ENCODE results near the gene DNTT.
"Not testable (repeated sequence)": the region's sequence is repeated elsewhere in the genome, so short reads cannot be mapped to it uniquely, and the experiment has no call there.

DNTT gene

DNA sequence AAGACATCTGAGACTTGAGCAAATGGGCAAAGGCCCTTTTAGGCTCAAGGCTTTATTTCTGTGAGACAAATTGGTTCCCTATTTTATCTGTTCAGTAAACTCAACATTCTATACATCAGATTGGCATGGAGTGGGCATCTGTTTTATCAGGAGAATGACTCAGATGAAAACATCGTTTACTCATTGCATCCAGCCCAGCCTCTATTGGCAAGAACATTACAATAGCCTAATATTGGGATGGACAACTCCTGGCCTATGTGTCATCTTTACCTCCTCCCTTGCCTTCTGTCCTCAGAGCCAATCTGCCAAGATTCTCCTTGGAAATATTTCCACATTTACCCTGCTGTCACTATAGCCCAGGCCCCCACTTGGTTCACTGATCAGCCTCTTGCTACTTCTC lies 27.4 kb upstream of the DNTT start:
- no peak for DNase-seq

DNA sequence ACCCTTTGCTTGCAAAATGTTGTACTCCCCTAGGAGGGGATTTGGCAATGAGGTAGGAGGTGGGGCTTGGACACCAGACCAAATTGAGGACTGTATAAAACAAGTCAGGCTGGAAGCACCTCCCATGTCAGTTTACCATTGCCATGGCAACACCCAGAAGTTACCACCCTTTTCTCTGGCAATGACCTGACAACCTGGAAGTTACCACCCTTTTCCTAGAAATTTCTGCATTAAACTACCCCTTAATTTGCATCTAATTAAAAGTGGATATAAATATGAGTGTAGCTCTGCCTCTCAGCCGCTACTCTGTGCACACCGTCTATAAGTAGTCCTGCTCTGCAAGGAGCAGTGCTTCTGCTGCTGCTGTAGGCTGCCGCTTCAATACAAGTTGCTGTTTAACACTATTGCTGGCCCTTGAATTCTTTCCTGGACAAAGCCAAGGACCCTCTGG lies 25.0 kb upstream of the DNTT start:
- DNase-seq: peak; percentile 14

DNA sequence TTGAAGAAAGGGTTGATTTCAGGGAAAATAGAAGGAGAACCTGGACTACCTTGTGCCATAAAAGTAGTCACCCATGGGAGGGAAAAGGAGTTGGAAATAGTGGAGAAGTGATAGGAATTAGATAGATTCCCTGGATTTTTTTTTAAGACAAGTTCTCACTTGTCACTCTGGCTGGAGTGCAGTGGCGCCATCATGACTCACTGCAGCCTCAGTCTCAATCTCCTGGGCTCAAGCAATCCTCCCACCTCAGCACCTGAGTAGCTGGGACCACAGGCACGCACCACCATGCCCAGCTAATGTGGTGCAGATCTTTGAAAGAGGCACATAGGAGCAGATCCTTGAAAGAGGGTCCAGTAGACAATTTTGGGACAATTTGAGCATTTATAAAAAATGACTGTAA lies 23.4 kb upstream of the DNTT start:
- no peak for DNase-seq

DNA sequence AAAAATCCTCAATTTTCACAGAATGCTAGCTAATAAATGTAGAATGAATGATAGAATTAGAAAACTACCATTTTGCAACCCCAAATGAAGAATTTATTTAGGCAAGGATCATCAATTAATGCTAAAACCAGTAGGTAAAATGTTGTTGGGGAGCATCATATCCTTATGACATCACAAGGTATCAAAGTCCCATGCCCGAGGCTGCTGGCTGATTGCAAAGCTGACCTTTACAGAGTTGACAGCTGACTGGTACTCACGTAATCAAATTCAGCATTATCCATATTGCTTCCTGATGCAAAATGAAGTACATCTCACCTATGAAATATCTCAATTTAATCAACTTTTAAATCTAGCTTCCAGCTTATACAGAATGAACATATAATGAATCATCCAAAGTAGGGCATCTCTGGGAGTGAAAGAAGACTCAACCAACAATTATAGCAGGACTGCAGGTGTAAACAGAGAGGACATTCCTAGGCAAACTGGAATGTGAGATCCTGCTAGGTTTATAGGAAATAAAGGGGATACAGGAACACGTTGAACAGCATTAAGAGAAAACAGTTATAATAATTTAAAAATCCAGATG lies 22.7 kb upstream of the DNTT start:
- DNase-seq: no peak

GRCh38 chr10:96283351-96283750 lies 20.9 kb upstream of the DNTT start:
- DNase-seq: no peak

DNA sequence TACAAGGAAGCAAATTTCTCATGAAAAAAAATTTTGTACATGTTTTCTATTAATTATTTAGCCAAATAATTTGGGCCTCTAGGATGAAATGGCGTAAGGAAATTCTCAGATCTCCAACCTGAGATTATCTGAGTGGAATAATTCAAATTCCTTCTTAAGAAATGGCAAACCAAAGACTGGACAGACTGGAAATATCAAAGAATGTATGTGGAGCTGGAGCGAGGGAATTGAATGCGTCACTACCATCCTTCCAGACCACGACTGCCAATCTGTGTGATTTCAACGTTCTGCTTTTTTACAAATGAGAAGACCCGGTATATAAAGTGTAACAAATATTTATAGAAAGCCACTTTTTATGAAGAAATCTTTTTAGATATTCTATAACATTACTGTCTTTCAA lies 20.5 kb upstream of the DNTT start:
- DNase-seq: no peak

- DNase-seq: no peak
These were observed 18.9 kb upstream of the DNTT start for GRCh38 chr10:96285331-96285752.

DNA sequence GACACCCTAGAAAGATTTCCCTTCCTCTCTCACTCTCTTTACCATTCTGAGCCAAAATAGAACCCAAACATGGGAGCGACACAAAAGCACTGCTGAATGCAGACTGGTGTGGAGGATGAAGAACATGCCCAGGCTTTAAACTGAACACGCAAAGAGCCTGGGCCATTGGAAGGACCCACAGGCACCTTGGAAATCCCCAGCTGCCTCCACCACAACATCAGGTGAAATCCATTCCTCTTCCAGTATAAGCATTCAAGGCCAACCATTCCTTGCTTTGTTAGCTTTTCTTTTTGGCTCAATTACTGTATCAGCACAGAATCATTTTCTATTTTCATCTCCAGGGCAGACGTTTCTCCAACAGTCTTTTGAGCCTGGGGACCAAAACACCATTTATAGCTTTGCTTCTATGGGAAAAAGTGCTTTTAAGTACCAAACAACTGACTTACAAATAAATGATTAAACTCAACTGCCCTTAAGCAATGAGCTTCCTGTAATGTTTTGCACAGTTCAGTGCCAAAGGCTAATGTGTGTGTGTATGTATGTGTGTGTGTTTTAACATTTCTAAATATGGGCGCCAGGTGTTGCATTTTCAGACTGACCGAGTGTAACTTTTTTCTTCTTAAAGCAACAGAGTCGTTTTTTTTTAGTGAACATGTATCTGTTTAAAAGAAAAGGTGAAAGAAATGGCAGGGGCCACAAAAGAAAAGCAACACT lies 16.7 kb upstream of the DNTT start:
- DNase-seq: no peak

- no peak for DNase-seq
These were observed 16.0 kb upstream of the DNTT start for GRCh38 chr10:96288151-96288621.

GRCh38 chr10:96289218-96289910 lies 14.9 kb upstream of the DNTT start:
- no peak for DNase-seq

GRCh38 chr10:96290368-96291133 lies 13.7 kb upstream of the DNTT start:
- DNase-seq: no peak

GRCh38 chr10:96292971-96293920 lies 11.0 kb upstream of the DNTT start:
- peak; percentile 47 for DNase-seq

- DNase-seq: no peak
These were observed 8.8 kb upstream of the DNTT start for GRCh38 chr10:96295475-96295874.

DNA sequence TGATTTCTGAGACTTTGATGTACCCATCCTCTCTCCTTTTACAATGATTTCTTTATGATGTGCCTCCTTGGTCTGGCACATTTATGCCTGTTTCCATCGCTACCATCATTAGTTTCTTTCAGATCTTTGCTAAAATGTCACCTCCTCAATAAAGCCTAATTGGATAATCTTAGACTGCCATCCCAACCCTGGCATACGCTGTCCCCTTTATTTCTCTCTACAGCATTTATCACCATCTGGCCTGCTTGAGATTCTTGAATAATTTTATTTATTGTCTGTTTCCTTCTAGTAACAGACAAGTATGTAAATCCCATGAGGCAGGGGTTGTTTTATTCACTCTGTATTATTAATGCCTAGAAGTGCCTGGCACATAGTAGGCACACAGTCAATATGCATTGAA lies 6.7 kb upstream of the DNTT start:
- DNase-seq: no peak

DNA sequence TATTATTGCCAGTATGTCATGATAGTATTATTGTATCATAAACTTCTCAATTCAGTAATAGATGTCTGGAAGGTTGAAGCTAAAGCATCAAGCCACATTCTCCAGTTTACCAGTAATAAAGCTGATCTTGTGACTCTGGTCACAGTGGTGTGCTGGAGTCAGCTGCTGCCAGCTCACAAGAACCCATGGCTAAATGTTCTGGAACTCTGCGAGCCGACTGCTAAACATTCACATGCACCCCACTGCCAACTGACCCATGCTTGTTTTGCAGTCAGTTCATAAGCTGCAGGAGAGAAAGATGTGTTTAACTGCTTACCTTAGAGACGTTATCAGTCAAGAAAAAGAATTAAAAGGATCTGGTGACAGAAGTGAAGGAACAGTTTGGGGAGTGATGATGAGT lies 5.9 kb upstream of the DNTT start:
- DNase-seq: no peak

DNA sequence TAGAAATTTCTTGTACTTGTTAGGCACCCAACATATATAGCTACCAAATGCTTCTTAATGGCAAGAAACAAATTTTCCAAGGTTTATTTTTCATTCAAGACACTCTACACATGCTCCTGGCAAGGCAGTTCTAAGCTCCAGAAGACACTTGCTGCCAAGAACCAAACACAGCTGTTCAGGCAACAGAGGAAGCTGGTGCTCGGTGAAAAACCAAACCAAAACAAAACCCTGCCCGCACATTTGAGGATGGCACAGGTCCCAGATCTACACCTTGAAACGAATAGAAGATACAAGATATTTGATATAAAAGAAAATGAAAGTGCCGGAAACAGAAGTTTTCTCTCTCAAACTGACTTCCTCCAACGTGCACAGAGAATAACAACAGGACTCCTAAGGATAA lies 4.9 kb upstream of the DNTT start:
- DNase-seq: no peak

DNA sequence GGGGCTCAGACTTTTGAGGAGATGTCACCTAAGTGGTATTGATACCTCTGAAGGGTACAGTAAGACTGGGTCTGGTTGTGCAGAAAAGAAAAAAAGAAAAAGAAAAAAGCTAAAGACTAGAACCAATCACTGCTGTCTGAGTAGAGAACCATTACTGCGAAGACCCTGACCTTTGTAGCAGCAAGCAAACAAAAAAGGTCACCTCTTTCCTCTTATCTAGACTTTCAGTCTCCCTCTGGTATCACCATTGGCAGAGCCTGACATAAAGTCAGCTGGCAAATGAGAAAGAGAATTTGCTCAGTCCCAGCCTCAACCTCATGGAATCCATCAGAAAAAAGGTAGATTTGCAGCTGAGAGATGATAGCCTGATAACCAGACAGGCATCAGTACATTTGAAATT lies 2.6 kb upstream of the DNTT start:
- no peak for DNase-seq

DNA sequence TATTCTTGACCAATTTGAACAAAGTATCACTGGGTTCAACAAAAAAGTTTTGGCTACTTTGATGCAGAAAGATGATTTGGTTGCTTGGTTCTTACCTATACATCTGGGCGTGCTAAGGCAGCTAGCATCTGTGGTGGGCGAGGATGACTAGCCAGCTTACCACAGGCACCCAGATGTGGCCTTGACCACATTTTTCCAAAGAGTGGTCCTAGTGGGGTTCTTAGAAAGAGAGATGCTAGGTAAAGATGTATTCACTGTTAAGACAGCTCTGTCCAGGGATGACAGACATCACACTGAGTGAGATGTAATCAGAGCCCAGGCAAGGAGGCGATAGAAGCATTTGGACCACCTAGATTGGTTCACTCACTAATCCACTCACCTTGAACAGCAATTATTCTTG lies 785 bp downstream of the DNTT start:
- DNase-seq: no peak

GRCh38 chr10:96306516-96306915 lies 2.3 kb downstream of the DNTT start:
- no peak for DNase-seq

DNA sequence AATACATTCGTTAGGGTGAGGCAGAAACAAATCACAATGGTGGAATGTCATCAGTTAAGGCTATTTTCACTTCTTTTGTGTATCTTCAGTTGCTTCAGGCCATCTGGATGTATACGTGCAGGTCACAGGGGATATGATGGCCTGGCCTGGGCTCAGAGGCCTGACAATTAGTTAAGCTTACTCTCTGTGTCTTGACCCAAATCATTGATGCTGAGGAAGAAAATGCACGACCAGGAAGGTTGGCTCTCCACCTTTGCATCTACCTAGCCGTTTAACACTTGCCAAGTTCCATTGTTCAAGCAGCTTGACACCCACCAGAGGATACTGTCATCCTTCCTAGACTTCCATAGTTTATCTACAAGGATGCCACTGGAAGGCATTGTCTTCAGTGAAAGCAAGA lies 4.6 kb downstream of the DNTT start:
- DNase-seq: not testable (repeated sequence)

DNA sequence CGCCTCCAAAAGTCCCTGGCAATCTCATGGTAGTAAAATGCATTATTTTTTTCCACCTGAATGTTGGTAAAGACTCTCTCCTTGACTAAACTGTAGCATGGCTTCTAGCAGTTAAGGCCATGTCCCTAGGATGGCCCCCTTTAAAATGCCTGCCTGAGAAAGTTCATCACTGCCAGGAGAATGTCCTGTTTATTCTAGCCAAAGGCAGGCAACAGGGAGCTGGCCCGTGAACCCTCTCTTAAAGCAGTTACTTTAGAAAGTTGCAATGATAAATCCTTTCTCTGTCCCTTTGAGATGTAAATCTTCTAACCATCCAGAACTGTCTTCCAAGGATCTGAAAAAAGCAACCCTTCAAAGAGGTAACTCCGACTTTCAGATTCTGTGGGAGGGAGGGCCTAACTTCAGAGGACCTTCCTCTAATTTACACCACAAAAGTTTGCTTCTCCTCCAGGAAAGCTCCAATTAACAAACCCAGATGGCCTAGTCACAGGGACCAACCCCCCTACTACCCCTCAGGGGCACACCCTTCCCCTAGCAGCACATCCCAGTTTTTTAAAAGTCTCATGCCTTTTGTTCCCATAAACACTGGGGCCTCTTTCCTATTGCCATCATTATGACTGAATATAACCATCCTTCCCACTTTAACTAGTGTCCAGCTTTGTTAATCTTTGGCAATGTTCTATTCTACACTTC lies 5.5 kb downstream of the DNTT start:
- no peak for DNase-seq

- no peak for DNase-seq
These were observed 6.1 kb downstream of the DNTT start for GRCh38 chr10:96310321-96310669.

Data from hematopoietic multipotent progenitor cell treated with erythropoietin and hydrocortisone succinate and interleukin-3 and kit ligand, for 8 days (in vitro differentiated cells).